Ramos (cell line): Measurements from ENCODE around the gene MYO9A.

Experiments used
- in situ Hi-C: fragments of 300-500 bp; cut with MboI; formaldehyde crosslinking; loops from one replicate; pipeline ENCODE4 v1.14.3; 2022; ENCODE audit warnings: low sequenced_read_pairs; ENCODE audit not compliant: unreplicated experiment

The MYO9A gene

DNA sequence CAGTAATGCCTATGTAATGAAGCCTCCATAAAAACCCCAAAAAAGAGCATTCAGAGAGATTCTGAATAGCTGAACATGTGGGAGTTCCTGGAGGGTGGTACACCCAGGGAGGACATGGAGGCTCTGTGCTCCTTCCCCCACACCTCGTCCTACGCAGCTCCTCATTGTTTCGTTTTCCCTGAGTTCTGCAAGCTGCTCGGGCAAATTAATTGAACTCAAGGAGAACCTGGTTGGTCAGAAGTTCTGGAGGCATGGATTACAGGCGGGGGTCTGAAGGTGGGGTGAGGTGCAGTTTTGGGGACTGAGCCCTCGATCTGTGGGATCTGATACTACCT, 142.2 kb downstream of the MYO9A start:
- in situ Hi-C loops, result no loop called here

DNA sequence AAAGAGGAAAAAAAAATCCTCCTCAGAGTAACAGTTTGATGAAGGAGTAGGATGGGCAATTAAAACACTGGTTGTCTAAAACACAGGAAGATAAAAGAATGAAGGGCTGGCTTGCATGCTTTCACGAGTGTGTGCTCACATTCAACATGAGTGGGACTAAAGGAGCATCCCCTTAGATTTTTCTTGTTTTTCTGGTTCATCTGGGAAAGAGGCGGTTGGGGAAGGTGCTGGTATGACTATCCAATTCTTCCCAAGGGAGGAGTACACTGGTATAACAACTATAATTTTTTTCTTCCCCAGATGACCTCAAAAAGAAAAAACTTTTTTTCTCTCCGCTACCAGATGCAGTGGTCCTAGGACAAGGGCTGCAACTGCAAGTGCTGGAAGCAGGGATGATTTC, 143.7 kb downstream of the MYO9A start:
- in situ Hi-C loops, result no loop called here

DNA sequence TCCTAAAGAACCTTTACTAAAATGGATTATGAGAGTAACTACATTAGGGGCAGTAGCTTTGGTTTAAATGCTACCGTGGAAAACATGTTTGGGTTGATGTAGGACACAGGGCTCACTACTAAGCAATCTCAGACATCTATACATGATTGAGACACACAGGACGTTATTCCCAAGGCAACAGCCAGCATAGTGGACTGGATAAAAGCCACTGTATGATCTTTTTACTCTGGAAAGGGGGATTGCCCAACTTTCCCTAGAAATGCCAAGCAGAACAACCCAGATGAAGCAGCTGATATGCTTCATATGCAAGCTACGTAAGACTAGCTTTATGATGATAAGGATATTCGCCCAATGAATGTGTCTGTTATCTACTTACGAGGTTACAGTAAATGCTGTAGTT, 144.6 kb downstream of the MYO9A start:
- in situ Hi-C loops, result no loop called here

DNA sequence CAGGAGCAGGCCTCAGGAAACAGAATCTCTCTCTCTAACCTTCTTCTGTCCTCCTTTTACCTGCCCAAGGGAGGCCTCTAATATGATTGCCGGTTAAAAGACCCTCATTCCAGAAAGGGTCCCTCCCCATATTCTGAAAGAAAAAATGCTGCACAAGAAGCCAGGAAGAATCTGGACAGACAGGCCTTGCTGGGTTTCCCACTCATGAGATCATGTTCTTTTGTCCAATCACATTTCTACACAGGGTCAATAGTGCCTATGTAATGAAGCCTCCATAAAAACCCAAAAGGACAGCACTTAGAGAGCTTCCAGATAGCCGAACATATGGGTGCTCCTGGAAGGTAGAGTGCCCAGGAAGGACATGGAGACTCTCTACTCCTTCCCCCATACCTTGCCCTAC, 146.0 kb downstream of the MYO9A start:
- in situ Hi-C loops, result no loop called here

DNA sequence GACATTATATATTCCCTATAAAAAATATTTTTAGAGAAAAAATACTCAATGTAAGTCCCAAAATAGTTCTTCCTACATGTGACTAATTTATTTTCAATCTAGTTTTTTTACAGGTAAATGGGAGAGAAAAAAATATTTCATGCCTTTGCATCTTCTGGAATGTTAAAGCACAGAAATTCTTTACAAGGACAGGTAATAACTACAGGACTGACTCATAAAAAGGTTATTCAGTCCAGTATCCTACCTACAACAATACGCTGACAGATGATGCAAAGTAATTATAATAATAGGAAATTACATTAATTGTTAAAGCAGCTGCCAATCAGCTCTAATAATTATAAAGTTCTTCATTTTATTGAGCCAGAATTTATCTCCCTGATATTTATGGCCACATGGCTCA, 147.5 kb downstream of the MYO9A start:
- in situ Hi-C loops, result no loop called here

DNA sequence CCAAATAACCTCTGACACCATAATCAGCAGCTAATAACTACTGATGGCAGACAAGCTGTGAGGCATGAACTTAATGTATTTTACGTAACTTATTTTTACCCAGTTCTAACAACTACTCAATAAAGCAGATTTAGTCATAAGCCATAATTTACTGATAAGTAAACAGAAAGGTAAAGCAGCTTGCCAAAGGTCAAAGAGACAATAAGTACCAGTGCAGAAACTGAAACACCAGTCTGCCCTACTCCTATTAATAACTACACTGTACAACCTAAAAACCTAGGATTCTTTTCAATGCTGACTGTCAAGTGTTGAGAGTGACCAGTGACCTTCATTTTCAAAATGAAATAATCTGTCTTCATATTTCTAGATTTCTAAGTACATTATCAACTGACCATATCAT, 155.4 kb downstream of the MYO9A start:
- in situ Hi-C loops, result no loop called here

DNA sequence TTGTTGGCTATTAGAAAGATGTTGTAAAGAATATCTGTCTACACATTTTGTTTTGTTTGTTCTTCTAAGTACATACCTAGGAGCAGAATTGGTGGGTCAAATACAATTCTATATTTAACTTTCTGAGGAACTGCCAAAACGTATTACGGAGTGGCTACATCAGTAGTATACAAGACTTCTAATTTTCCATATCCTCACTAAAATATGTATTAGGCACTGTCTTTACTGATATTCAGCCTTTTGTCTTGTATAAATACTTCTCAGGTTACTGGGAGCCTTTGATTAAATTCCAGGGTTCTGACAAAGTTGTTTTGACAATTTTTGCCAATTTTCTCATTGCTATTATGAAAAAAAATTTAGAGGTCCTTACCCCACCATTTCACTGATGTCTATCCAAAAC, 160.9 kb downstream of the MYO9A start:
- in situ Hi-C loops, result no loop called here

DNA sequence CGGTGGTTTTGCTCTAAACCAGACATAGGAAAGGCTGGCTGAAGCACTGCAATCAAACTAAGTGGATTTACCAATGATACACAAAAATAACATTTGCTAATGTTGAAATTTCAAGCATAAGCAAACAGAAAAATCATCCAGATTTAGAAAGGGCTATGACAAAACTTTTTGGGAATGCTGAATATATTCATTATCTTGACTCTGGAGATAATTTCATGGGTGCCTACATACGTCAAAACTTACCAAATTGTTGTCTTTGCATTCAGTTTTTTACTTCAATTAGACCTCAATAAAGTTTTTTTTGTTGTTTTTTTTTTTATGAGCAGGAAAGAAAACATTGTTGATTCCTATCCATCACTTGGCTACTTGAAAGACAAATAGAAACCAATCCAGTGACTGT, 166.8 kb downstream of the MYO9A start:
- in situ Hi-C loops, result no loop called here

DNA sequence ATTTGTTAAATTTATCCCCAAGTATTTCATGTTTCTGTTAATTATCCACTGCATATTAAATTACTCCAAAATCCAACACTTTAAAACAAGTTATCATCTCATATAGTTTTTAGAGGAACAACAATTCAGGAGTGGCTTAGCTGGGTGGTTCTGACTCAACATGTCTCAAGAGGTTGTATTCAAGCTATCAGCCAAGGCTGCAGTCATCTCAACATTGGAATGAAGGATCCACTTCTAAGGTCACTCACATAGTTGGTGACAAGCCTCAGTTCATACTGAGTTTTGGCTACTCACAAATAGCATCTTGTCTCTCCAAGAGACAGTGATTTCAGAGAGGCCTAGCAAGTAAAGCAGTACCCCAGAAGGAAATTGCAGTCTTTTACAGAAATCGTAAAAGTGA, 172.9 kb downstream of the MYO9A start:
- in situ Hi-C loops, result no loop called here

DNA sequence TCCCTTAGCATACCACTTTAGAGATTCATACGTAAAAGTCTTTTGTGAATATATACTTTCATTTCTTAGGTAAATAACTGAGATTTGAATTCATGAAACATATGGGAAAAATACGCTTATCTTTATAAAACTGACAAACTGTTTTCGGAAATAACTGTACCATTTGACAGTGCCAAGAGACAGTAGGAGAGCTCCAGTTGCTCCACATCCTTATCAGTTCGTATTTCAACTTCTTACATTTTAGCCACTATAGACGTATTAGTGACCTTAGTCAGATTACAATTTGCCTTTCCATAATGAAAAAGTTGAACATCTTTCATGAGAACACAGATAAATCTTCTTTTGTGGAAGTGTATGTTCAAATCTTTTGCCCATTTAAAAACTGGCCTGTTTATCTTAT, 174.1 kb downstream of the MYO9A start:
- in situ Hi-C loops, result no loop called here

DNA sequence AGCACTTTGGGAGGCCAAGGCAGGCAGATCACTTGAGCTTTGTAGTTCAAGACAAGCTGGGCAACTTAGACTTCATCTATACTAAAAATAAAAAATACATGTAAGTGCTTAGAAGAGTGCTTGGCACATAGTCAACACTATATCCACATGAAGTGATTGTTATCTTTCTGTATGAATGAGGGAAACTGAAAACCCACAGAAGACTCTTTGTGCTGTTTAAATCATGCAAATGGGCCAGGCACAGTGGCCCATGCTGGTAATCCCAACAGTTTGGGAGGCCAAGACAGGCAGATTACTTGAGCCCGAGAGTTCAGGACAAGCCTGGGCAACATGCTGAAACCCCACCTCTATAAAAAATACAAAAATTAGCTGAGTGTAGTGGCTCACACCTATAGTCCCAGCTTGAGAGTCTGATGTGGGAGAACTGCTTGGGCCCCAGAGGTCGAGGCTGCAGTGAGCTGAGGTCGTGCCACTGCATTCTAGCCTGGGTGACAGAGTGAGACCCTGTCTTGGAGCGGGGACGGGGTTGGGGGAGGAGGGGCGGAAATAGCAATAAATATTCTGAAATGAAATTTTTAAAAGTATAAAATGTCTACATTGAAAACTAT, 177.9 kb downstream of the MYO9A start:
- in situ Hi-C loops, result no loop called here

DNA sequence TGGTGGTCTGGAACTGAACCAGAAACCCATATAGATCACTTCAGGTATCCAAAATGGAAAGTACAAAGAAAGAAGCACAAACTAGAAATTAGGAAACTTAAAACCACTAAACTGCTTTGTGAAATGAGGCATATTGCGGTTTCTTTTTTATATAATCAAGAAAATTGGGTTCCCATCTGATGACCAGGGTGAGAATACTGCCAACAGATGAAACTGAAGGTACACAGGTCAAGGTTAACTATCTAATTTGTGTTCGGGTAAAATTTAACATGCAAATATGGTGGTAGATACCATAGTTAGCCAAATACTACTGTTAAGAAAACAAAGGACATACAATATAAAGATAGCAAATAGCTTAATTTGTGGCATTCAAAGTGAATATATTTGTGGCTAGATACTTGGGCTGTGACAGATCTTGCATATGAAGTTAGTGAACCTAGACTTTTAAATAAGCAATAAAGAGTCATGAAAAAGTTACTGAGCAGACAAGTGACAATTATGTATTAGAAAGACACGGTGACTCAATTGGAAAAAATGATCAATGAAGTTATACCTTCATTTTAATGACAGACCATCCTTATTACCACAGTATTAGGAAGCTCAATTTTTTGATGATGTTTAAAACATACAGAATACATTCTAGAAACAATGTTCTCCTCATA, 180.2 kb downstream of the MYO9A start:
- in situ Hi-C loops, result no loop called here

DNA sequence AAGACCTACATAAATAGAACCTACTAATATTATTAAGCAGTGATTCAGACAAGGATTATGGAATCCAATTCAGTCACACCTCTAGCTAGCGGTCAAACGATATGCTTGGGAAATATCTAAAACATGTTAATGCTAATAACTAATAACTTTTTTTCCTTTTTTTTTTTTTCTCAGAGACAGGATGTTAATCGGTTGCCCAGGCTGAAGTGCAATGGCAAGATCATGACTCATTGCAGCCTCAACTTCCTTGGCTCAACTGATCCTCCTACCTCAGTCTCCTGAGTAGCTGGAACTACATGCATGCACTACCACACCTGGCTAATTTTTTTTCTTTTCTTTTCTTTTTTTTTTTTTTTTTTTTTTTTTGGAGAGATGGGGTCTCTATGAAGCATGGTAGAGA, 183.5 kb downstream of the MYO9A start:
- in situ Hi-C loops, result no loop called here

DNA sequence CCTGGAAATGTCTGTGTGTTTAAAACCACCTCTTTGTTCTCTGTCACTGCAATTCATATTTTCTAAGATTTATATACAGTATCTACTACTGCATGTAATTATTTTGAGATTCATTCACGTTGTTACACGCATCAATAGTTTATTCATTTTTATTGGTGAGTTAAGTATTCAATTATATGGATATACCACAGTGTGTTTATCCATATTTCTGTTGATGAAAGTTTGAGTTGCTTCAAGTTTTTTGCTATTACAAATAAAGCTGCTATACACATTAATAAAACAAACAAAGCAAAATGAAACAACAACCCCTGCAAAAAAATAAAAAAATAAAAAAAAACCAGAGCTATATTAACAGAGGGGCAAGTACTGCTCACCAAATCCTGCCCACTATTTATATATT, 185.3 kb downstream of the MYO9A start:
- in situ Hi-C loops, result no loop called here

DNA sequence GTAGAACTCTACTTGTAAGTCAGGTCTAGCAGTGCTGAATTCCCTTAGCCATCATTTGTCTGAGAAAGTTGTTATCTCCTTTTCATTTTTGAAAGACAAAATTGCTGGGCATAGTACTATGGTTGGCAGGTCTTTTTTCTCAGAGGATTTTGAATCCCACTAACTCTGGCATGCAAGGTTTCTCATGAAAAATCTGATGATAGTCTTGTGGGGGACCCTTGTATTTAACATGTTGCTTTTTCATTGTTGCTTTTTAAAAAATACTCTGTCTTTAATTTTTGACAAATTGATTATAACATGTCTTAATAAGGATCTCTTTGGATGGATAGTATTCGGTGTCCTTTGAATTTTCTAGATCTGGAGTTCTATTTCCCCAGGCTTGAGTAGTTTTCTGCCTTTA, 186.7 kb downstream of the MYO9A start:
- in situ Hi-C loops, result no loop called here

DNA sequence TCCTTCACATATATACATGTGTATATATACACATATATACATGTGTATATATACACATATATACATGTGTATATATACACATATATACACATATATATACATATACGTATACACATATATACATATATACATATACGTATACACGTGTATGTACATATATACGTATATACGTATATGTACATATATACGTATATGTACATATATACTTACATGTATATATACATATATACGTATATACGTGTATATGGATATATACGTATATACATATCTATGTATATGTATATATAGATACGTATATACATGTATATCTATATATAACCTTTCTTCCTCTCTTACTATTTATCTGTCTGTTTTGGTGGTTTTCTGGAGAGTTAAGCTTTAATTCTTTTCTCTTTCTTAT, 192.8 kb downstream of the MYO9A start:
- in situ Hi-C loops, result no loop called here

DNA sequence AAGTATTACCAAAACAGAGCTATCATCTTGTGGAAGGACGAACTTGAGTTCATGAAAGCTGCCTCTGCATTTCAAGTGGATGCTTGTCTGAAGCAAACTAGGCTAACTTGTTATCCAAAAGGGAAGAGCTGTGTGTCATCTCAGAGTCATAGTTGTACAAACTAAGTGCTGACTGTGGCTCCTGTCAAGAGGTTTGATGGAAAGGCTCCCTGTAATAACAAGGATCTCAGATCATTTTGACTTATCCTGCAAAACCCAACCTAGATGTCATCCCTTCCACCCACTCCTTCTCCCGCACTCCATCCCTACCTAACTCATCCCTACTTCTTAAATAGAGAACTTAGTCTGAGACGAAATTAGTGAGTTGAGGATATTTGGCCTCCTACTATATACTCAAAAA, 196.8 kb downstream of the MYO9A start:
- in situ Hi-C loops, result no loop called here

DNA sequence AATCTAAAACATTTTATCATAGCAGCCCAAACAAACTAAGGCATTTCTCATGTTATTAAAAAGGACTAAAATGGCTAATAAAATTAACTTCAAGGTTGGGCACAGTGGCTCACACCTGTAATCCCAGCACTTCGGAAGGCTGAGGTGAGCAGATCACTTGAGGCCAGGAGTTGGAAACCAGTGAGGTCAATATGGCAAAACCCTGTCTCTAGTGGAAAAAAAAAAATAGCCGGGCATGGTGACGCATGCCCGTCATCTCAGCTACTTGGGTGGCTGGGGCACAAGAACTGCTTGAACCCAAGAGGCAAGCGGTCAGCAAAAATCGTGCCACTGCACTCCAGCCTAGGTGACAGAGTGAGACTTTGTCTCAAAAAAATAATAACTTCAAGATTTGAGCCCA, 197.4 kb downstream of the MYO9A start:
- in situ Hi-C loops, result no loop called here

DNA sequence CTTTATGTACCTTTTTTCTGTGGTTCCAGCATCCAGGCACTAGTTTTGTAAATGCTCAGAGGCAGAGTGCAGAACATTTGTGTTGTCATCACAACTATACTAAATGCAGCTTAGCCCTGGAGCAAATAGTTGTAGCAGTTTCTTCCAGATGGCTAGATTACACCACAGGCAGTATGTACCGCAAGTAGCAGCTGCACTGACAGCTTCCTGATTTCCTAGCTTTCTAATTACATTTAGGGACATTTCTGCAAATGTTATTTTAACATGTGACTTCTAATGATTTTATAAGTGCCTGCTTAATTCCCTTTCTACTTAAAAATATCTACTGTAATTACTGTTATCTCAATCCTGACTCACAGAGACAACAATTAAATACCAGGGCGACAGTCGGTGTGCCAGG, 201.1 kb downstream of the MYO9A start:
- in situ Hi-C loops, result no loop called here

DNA sequence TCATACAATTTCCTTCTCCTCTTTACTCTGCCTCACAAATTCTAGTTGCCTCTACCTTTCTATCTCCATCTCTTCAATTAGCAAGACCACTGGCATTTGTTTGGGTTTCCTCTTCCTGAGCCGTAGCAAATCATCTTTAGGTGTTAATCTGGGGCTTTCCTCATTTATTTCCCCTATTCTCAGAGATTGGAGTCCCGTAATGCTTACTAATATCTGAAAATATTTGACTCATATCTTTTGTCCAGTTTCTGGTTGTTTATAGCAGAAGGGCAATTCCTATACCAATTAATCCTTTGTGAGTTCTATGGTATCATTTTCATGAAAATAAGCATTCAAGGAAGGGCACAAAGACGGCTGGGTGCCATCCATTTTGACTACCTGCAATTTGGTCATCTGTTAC, 203.9 kb downstream of the MYO9A start:
- in situ Hi-C loops, result no loop called here

DNA sequence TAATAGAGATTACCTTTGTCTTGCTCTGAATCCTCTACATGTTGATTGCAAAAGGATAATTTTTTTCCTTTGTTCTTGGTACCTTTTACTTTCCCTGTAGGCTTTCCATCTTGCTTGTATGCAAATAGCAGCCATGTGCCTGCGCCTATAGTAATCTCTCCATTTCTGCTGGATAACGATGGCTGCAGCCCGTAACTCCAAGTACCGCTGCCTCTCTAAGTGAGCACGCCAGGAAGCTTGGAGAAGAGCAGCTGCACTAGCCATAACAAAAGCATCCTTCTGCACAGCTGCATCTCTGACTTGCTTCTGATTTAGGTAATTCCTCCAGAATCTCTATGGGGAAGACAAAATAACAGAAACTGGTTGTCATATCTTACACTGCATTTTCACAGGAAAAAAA, 218.3 kb downstream of the MYO9A start:
- in situ Hi-C loops, result no loop called here

DNA sequence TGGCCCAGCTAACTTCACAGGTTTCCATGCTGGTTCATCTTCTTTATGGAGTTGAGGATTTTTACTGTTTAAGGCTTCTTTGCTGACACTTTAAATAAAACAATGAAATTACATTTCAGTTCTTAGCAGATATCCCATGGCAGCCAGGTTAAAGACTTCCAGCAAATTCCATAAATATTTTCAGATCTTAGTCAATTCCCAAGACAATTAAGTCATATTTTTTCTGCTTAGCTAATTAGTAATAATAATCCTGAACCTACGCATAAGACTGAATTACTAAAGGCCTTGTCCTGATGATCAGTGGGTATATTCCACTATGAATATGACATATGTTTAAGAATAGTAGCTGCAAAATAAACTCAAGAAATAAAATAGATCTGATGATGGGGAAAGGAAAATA, 224.3 kb downstream of the MYO9A start:
- in situ Hi-C loops, result no loop called here

DNA sequence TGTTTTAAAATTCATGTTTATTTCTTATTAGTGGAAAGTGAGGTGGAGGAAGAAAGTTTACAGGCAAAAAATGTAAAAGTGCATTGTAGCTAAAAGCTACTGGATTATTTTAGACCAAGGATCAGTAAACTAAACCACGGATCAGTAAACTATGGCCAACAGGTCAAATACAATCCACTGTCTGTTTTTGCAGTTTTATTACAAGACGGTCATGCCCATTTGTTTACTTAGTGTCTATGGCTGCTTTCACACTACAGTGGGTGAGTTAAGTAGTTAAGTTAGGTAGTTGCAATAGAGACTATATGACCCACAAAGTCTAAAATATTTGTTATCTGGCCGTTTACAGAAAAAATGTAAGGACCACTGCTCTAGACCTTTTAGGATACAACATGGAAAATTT, 225.6 kb downstream of the MYO9A start:
- in situ Hi-C loops, result no loop called here
